H9 (cell line): ENCODE measurements around the gene TNIP1. TPM values are rescaled to one million over a fixed set of nuclear protein-coding genes. Genes with fewer than 3 reads are reported as not detected.

ENCODE experiments used
- DNase-seq: peaks from one replicate; pipeline ENCODE4 v3.0.0-alpha.2; 2017
- H2AFZ ChIP-seq: one replicate; pipeline ENCODE4 v1.6.1; 2013; ENCODE audit warnings: mild to moderate bottlenecking, low read length, control low read depth, moderate library complexity
- H2AK5ac ChIP-seq: 2 replicates; pipeline ENCODE4 v1.6.1; 2013; ENCODE audit warnings: low read length, control low read depth, mixed read lengths; ENCODE audit not compliant: insufficient read length
- H2BK120ac ChIP-seq: one replicate; pipeline ENCODE4 v1.6.1; 2013; ENCODE audit warnings: low read depth, mild to moderate bottlenecking, low read length, control low read depth, inconsistent platforms; ENCODE audit not compliant: poor library complexity, severe bottlenecking
- H2BK12ac ChIP-seq: 2 replicates; pipeline ENCODE4 v1.6.1; 2013; ENCODE audit warnings: low read length, control low read depth, mixed read lengths, low read depth; ENCODE audit not compliant: insufficient read length
- H2BK15ac ChIP-seq: 2 replicates; pipeline ENCODE4 v1.6.1; 2013; ENCODE audit warnings: low read depth, low read length, control low read depth
- H2BK20ac ChIP-seq: one replicate; pipeline ENCODE4 v1.6.1; 2013; ENCODE audit warnings: low read depth, mild to moderate bottlenecking, low read length, control low read depth, inconsistent platforms; ENCODE audit not compliant: poor library complexity, severe bottlenecking
- H2BK5ac ChIP-seq: 2 replicates; pipeline ENCODE4 v1.6.1; 2013; ENCODE audit warnings: low read length, control low read depth, mixed read lengths; ENCODE audit not compliant: insufficient read length
- H3K14ac ChIP-seq: 2 replicates; pipeline ENCODE4 v1.6.1; 2013; ENCODE audit warnings: low read length, control low read depth; ENCODE audit not compliant: insufficient read depth
- H3K18ac ChIP-seq: 2 replicates; pipeline ENCODE4 v1.6.1; 2013; ENCODE audit warnings: low read depth, mild to moderate bottlenecking, mixed read lengths, low read length, control low read depth; ENCODE audit not compliant: insufficient read length
- H3K23ac ChIP-seq: 2 replicates; pipeline ENCODE4 v1.6.1; 2013; ENCODE audit warnings: low read length, control low read depth, mixed read lengths, low read depth; ENCODE audit not compliant: insufficient read length
- H3K23me2 ChIP-seq: 2 replicates; pipeline ENCODE4 v1.6.1; 2013; ENCODE audit warnings: low read depth, mild to moderate bottlenecking, mixed read lengths, low read length, control low read depth; ENCODE audit not compliant: insufficient read length, poor library complexity, severe bottlenecking
- H3K27ac ChIP-seq: 2 replicates; pipeline ENCODE4 v1.5.1; 2013; ENCODE audit warnings: low read length, control low read depth, mixed read lengths, low read depth; ENCODE audit not compliant: insufficient read length
- H3K27me3 ChIP-seq: 2 replicates; pipeline ENCODE4 v1.6.1; 2013; ENCODE audit warnings: low read length, control low read depth, inconsistent platforms; ENCODE audit not compliant: insufficient read depth
- H3K4ac ChIP-seq: 2 replicates; pipeline ENCODE4 v1.6.1; 2013; ENCODE audit warnings: low read depth, mild to moderate bottlenecking, control low read depth, inconsistent platforms, low read length, moderate library complexity
- H3K4me1 ChIP-seq: 2 replicates; pipeline ENCODE4 v1.6.1; 2013; ENCODE audit warnings: low read length, control low read depth, inconsistent platforms; ENCODE audit not compliant: insufficient read depth
- H3K4me2 ChIP-seq: 2 replicates; pipeline ENCODE4 v1.6.1; 2013; ENCODE audit warnings: low read length, control low read depth, mixed read lengths; ENCODE audit not compliant: insufficient read length, insufficient read depth
- H3K56ac ChIP-seq: 2 replicates; pipeline ENCODE4 v1.6.1; 2013; ENCODE audit warnings: low read depth, mild to moderate bottlenecking, mixed read lengths, low read length, control low read depth; ENCODE audit not compliant: insufficient read length
- H3K79me1 ChIP-seq: 2 replicates; pipeline ENCODE4 v1.6.1; 2013; ENCODE audit warnings: low read depth, mild to moderate bottlenecking, moderate library complexity, low read length, control low read depth, inconsistent platforms; ENCODE audit not compliant: insufficient read depth, poor library complexity, severe bottlenecking
- H3K79me2 ChIP-seq: 2 replicates; pipeline ENCODE4 v1.6.1; 2013; ENCODE audit warnings: low read length, control low read depth, inconsistent platforms; ENCODE audit not compliant: insufficient read depth
- H3K9ac ChIP-seq: 2 replicates; pipeline ENCODE4 v1.6.1; 2013; ENCODE audit warnings: low read length, control low read depth, mixed read lengths; ENCODE audit not compliant: insufficient read length; ENCODE audit errors: extremely low read depth
- H3K9me3 ChIP-seq: one replicate; pipeline ENCODE4 v1.6.1; 2013; ENCODE audit warnings: low read depth, low read length, inconsistent platforms; ENCODE audit not compliant: control insufficient read depth
- H3T11ph ChIP-seq: one replicate; pipeline ENCODE4 v1.6.1; 2013; ENCODE audit warnings: mild to moderate bottlenecking, low read length, control low read depth, inconsistent platforms
- H4K20me1 ChIP-seq: one replicate; pipeline ENCODE4 v1.6.1; 2013; ENCODE audit not compliant: control insufficient read depth, insufficient read length, insufficient read depth
- H4K5ac ChIP-seq: 2 replicates; pipeline ENCODE4 v1.6.1; 2013; ENCODE audit warnings: low read depth, mild to moderate bottlenecking, mixed read lengths, low read length, control low read depth; ENCODE audit not compliant: insufficient read length
- H4K8ac ChIP-seq: replicated peaks from 2 replicates; pipeline ENCODE4 v1.6.1; 2013; ENCODE audit warnings: low read length, control low read depth, mixed read lengths, low read depth; ENCODE audit not compliant: insufficient read length
- H4K91ac ChIP-seq: 2 replicates; pipeline ENCODE4 v1.6.1; 2013; ENCODE audit warnings: low read depth, mild to moderate bottlenecking, moderate library complexity, mixed read lengths, low read length, control low read depth; ENCODE audit not compliant: insufficient read length
- H3K27ac Mint-ChIP-seq, 3 experiments: 2 replicates in 2 of 3; 3 replicates in 1 of 3; pipeline ENCODE4 v1.8.0; 2020 to 2021; ENCODE audit warnings: mixed read lengths in 3 of 3, mild to moderate bottlenecking in 1 of 3, moderate library complexity in 1 of 3
- H3K27me3 Mint-ChIP-seq: 2 replicates; pipeline ENCODE4 v1.8.0; 2021; ENCODE audit warnings: low read depth, mild to moderate bottlenecking, moderate library complexity, mixed read lengths
- H3K36me3 Mint-ChIP-seq, 3 experiments: 2 replicates in 2 of 3; 3 replicates in 1 of 3; pipeline ENCODE4 v1.8.0; 2020 to 2021; ENCODE audit warnings: low read depth in 3 of 3, mixed read lengths in 3 of 3; ENCODE audit not compliant: insufficient read depth in 1 of 3
- H3K4me1 Mint-ChIP-seq, 2 experiments: 2 replicates each; pipeline ENCODE4 v1.8.0; 2020; ENCODE audit warnings: mixed read lengths in 2 of 2
- H3K4me3 Mint-ChIP-seq, 2 experiments: 2 replicates in 1 of 2; 3 replicates in 1 of 2; pipeline ENCODE4 v1.8.0; 2020 to 2021; ENCODE audit warnings: mild to moderate bottlenecking in 2 of 2, mixed read lengths in 2 of 2, moderate library complexity in 1 of 2
- H3K9me3 Mint-ChIP-seq, 2 experiments: 2 replicates in 1 of 2; 3 replicates in 1 of 2; pipeline ENCODE4 v1.8.0; 2020; ENCODE audit warnings: mild to moderate bottlenecking in 2 of 2, mixed read lengths in 2 of 2, moderate library complexity in 1 of 2
- WGBS: extraction: QIAGEN DNeasy Blood & Tissue Kit; methylation state at CpG from one replicate; pipeline ENCODE4 v1.1.7; 2013; ENCODE audit warnings: missing lambda C conversion rate, low lambda C conversion rate, mixed read lengths; ENCODE audit not compliant: insufficient read length; ENCODE audit errors: extremely low coverage; 5-methylcytosine and 5-hydroxymethylcytosine counted together
- total RNA-seq: library from RNA; stranded (reverse); gene quantifications from 2 replicates; pipeline ENCODE4 v1.2.1, GENCODE V29; 2021
- TF ChIP-seq, protein P1 (sequence below): fragments of 200-600 bp; sonication (generic); conservative IDR thresholded peaks from 3 replicates; pipeline ENCODE4 v1.8.0; 2021; ENCODE audit warnings: antibody characterized with exemption, mild to moderate bottlenecking

The TNIP1 gene
- total RNA-seq, 1 experiment from 2014 or later, result 40.8 TPM

DNA sequence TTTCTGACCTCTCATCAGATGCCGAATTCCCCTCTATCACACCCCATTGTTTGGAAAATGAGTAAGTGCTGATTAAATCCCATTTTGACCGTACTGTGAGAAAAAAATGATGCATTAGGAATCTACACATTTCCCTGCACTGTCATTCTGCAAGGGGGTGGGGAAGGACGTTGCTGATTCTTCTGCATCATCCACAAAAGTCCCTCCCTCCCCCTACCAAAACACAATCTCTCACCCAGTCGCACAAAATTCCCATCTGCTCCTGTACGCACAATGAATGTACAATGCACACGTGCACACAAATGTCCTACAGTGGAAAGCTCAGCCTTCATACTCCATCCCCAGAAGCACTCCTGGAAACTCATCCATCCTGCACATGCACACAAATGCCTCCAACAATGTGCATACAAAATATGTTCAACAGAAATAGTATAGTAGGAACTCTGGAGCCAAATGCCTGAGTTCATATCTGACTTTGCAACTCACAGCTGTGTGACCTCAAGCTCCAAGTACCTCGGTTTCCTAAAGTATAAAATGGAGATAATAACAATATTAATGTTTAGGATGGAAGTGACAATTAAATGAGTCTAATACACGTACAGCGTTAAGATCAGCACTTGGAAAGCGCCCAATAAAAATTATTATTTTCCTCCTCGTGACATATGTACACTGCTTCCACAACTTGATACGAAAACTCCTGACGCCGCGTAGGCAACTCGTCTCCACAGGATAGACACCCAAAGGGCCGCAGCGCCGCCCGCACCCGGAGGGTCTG lies 809 bp downstream of the TNIP1 start:
- H3K56ac ChIP-seq, result no peak overlapping the region
- no peak overlapping the region for H4K91ac ChIP-seq
- H3K79me2 ChIP-seq, result peaks cover 2% of the 10 kb centered on the region; the same call in 1 of the 2 replicates
- no peak for DNase-seq
- H3K79me1 ChIP-seq, result no peaks in the 10 kb centered on the region
- no peak overlapping the region for H3K23ac ChIP-seq
- no peak overlapping the region for H2BK15ac ChIP-seq
- 100% methylated on average over 1 of the region's 21 CpGs for WGBS
- no peak overlapping the region for H2AFZ ChIP-seq
- H2BK120ac ChIP-seq, result no peak overlapping the region
- Mint-ChIP-seq H3K27ac (peak overlapping the region in 1 of 3 experiments; percentile 55; a peak in 1 of 7 replicates), H3K9me3 (no peaks in the 10 kb centered on the region), H3K4me3 (peak overlapping the region; percentile 78 to 91), H3K36me3 (no peaks in the 10 kb centered on the region; a peak in 2 of 7 replicates), H3K27me3 (no peaks in the 10 kb centered on the region; the same call in 1 of the 2 replicates), H3K4me1 (peaks cover 19 to 27% of the 10 kb centered on the region in 2 experiments)
- H3T11ph ChIP-seq, result no peak overlapping the region
- no peaks in the 10 kb centered on the region for H3K4me1 ChIP-seq
- H3K27me3 ChIP-seq, result no peaks in the 10 kb centered on the region
- peak overlapping the region; percentile 35 for H3K9ac ChIP-seq
- no peak overlapping the region for H3K27ac ChIP-seq
- H3K23me2 ChIP-seq, result peaks cover 5% of the 10 kb centered on the region
- no peak overlapping the region for H2BK20ac ChIP-seq
- no peak overlapping the region; the same call in 1 of the 2 replicates for H3K14ac ChIP-seq
- no peak overlapping the region for H2AK5ac ChIP-seq
- H3K4me2 ChIP-seq, result peak overlapping the region; percentile 67
- no peak overlapping the region for H4K8ac ChIP-seq
- no peaks in the 10 kb centered on the region for H3K9me3 ChIP-seq
- no peak overlapping the region for H2BK5ac ChIP-seq
- no peak overlapping the region for H3K18ac ChIP-seq
- TF ChIP-seq, protein P1, sequence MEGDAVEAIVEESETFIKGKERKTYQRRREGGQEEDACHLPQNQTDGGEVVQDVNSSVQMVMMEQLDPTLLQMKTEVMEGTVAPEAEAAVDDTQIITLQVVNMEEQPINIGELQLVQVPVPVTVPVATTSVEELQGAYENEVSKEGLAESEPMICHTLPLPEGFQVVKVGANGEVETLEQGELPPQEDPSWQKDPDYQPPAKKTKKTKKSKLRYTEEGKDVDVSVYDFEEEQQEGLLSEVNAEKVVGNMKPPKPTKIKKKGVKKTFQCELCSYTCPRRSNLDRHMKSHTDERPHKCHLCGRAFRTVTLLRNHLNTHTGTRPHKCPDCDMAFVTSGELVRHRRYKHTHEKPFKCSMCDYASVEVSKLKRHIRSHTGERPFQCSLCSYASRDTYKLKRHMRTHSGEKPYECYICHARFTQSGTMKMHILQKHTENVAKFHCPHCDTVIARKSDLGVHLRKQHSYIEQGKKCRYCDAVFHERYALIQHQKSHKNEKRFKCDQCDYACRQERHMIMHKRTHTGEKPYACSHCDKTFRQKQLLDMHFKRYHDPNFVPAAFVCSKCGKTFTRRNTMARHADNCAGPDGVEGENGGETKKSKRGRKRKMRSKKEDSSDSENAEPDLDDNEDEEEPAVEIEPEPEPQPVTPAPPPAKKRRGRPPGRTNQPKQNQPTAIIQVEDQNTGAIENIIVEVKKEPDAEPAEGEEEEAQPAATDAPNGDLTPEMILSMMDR, result no peak
- H2BK12ac ChIP-seq, result no peak overlapping the region
- H4K5ac ChIP-seq, result no peak overlapping the region
- no peak overlapping the region for H3K4ac ChIP-seq
- no peaks in the 10 kb centered on the region for H4K20me1 ChIP-seq
